GM12801 (cell line): Measurements from ENCODE around the gene TSPO.

ENCODE experiments used
- TF ChIP-seq, protein P1 (sequence below): IDR thresholded peaks from one replicate; pipeline ENCODE4 v1.5.1; 2011; ENCODE audit warnings: control low read depth; ENCODE audit not compliant: insufficient read length; ENCODE audit errors: extremely low read depth

TSPO gene

GRCh38 chr22:43128928-43129424, 22.4 kb upstream of the TSPO start:
- TF ChIP-seq, protein P1, sequence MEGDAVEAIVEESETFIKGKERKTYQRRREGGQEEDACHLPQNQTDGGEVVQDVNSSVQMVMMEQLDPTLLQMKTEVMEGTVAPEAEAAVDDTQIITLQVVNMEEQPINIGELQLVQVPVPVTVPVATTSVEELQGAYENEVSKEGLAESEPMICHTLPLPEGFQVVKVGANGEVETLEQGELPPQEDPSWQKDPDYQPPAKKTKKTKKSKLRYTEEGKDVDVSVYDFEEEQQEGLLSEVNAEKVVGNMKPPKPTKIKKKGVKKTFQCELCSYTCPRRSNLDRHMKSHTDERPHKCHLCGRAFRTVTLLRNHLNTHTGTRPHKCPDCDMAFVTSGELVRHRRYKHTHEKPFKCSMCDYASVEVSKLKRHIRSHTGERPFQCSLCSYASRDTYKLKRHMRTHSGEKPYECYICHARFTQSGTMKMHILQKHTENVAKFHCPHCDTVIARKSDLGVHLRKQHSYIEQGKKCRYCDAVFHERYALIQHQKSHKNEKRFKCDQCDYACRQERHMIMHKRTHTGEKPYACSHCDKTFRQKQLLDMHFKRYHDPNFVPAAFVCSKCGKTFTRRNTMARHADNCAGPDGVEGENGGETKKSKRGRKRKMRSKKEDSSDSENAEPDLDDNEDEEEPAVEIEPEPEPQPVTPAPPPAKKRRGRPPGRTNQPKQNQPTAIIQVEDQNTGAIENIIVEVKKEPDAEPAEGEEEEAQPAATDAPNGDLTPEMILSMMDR: no peak

DNA sequence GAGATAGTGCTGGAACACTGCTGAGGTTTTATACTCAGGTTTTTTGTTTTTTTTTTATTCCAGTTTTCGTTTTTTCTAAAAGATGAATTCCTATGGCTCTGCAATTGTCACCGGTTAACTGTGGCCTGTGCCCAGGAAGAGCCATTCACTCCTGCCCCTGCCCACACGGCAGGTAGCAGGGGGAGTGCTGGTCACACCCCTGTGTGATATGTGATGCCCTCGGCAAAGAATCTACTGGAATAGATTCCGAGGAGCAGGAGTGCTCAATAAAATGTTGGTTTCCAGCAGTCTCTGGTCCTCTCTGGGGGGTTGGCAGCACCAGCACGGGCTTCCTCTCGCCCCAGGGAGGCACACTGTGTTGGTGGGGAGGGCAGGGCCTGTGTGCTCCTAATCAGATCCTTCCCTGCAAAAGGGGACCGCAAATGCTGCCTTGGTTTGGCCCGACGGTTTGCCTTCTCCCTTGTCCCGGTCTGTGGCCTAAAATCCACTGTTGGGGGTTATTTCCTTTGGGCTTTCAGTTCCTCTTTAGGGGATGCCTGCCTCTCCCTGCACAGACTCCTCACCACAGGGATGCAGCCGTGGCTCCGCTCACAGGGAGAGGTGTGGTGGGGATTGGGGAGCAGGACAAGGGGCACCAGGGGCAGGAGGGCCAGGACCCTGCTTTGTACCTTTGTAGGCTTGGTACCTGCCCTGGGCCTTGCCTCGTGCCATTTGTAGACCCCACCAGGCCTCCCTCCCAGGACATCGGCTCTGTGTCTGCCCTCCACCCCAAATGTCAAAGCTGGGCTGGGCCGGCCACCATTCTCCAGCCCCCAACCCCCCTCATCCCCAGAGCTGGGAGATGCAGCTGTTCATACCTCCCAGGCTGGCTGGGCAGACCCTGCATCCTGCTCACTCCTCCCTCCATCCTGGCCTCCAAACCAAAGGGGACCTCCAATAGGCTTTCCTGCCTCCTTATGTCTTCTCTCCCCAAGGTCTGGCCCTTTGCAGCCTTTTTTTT, 21.6 kb upstream of the TSPO start:
- TF ChIP-seq, protein P1: no peak

DNA sequence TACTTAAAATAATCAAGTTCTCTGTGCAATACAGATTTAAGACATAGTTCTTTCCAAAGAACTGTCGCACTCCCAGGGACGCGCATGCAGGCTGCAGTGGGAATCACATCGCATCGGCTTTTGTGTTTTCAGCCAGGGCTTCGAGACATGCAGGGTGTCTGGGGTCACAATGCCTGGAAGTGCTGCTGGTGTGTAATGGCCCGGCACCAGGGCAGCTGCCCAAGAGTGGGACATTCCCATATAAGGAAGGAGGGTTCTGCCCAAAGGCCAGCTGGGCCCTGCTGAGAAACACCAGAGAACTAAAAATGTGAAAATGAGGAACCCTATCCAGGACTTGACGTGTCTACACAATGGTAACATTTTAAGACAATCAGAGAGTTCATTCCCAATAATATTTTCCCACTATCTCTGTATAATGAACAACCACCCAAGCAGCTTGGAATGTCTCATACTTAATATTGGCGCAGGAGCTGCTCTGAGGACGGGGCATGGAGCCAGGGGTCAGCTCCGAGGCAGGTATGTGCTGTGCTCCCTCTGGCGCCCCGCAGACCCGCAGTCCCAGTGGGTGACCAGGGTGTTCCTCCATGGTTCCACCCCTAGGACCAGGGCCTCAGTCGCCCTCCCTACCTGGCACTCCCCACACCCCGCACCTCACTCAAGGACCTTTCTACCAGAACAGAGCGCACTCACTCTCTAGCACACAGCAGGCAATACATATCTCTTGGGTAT, 19.4 kb upstream of the TSPO start:
- TF ChIP-seq, protein P1: no peak

DNA sequence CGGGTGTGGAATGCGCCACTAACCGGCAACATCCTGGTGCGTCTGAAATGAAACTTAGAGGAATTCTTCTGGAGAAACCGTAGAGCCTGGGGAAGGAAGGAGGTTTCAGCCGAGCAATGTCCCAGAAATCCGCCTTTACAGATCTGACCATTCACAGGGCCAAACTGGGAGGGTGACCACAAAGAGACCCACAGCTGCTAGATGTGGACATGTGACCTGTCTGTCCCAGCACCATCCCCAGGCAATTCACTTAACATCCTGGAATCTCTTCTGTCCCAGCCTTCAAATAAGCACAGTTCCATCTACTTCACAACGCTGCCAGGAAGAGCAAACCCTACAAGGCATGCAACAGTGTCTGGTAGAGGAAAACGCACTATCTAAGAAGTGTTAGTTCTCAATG, 18.0 kb upstream of the TSPO start:
- TF ChIP-seq, protein P1: no peak

- TF ChIP-seq, protein P1: no peak
Observed at GRCh38 chr22:43134553-43134952, 16.8 kb upstream of the TSPO start.

DNA sequence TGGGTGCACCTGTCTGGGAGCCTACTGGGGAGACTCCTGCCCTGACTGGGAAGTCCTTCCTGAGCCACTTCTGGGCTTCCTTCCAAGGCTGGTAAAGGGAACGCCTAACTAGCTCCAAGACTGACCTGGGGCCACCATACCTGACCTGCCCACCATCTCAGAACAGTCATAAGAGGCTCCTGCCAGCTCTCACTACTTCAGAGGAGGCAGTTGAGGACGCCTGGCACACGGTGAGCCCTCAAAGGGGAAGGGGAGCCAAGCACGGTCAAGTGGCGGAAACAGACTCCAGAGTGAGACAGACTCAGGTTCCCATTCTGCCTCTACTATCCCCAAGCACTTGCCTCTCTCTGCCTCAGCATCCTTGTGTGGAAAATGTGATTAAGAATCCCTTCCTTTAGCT, 15.8 kb upstream of the TSPO start:
- TF ChIP-seq, protein P1: no peak

GRCh38 chr22:43136255-43136654, 15.1 kb upstream of the TSPO start:
- TF ChIP-seq, protein P1: no peak
